Endothelial cell of umbilical vein (primary cell): ENCODE results near the gene EEF1B2. TPM values are rescaled to one million over a fixed set of nuclear protein-coding genes. Genes with fewer than 3 reads are reported as not detected.
"Not testable (repeated sequence)": the region's sequence is repeated elsewhere in the genome, so short reads cannot be mapped to it uniquely, and the experiment has no call there.

ENCODE experiments used
- BruUV-seq: library from RNA; stranded (reverse); fragments of 400-500 nt; replicated peaks from 2 replicates; lab custom pipeline; 2021; lab: Mats Ljungman, UMichigan
- CTCF ChIA-PET: fragments of 300-600, 350-600 bp; sonication (Branson Sonifier 250); formaldehyde crosslinking; loops from one replicate; lab custom pipeline; 2021; ENCODE audit warnings: antibody characterized with exemption, inconsistent platforms; lab: Charles Lee
- POLR2A ChIA-PET: fragments of 300-600, 350-600 bp; sonication (Branson Sonifier 250); formaldehyde crosslinking; loops from one replicate; lab custom pipeline; 2021; ENCODE audit warnings: antibody characterized with exemption, inconsistent platforms; lab: Charles Lee
- DNase-seq: peaks from one replicate; pipeline ENCODE4 v3.0.0-alpha.2; 2011; ENCODE audit warnings: low read depth, low spot score
- FAIRE-seq: peaks from 2 replicates; lab custom pipeline; 2011; peaks lifted over from hg19 to GRCh38; lab: Jason Lieb, UNC
- H2AFZ ChIP-seq: 2 replicates; pipeline ENCODE4 v1.6.0; 2012; ENCODE audit warnings: low read depth, low read length, control low read depth, inconsistent platforms
- H3K27ac ChIP-seq: 2 replicates; pipeline ENCODE4 v1.5.1; 2011; ENCODE audit warnings: low read depth, mild to moderate bottlenecking, control low read depth, low read length, moderate library complexity; ENCODE audit not compliant: insufficient read depth
- H3K27me3 ChIP-seq, 2 experiments: 2 replicates each; pipeline versions ENCODE4 v1.6.0 to v1.6.1; 2011; ENCODE audit warnings: low read length in 2 of 2, mixed read lengths in 1 of 2; ENCODE audit not compliant: control insufficient read depth in 2 of 2, insufficient read depth in 2 of 2
- H3K36me3 ChIP-seq, 2 experiments: 2 replicates in 1 of 2; 3 replicates in 1 of 2; pipeline ENCODE4 v1.5.1; 2011; ENCODE audit warnings: low read length in 2 of 2, mild to moderate bottlenecking in 1 of 2, moderate library complexity in 1 of 2; ENCODE audit not compliant: control insufficient read depth in 2 of 2, insufficient read depth in 2 of 2; ENCODE audit errors: extremely low read depth in 1 of 2
- H3K4me1 ChIP-seq: 3 replicates; pipeline ENCODE4 v1.5.1; 2011; ENCODE audit warnings: mild to moderate bottlenecking, low read length; ENCODE audit not compliant: control insufficient read depth, insufficient read depth; ENCODE audit errors: extremely low read depth
- H3K4me2 ChIP-seq: 2 replicates; pipeline ENCODE4 v1.6.1; 2011; ENCODE audit warnings: low read length, control low read depth, mixed read lengths; ENCODE audit not compliant: insufficient read depth
- H3K4me3 ChIP-seq, 3 experiments: fragments of 200-600 bp in 1 of 3; sonication (generic), shearing (Covaris generic) in 1 of 3; replicated peaks in 1 of 3; 2 replicates each; pipeline ENCODE4 v1.5.1; 2011 to 2016; ENCODE audit warnings: control low read depth in 3 of 3, low read length in 3 of 3, mild to moderate bottlenecking in 2 of 3, inconsistent platforms in 1 of 3, low read depth in 1 of 3, moderate library complexity in 1 of 3; ENCODE audit not compliant: insufficient read depth in 1 of 3
- H3K79me2 ChIP-seq: 2 replicates; pipeline ENCODE4 v1.6.0; 2012; ENCODE audit warnings: low read length, inconsistent platforms; ENCODE audit not compliant: control insufficient read depth, insufficient read depth
- H3K9ac ChIP-seq: replicated peaks from 2 replicates; pipeline ENCODE3; 2011; ENCODE audit warnings: low read length, control low read depth; ENCODE audit not compliant: insufficient read depth; ENCODE audit errors: extremely low read depth
- H3K9me1 ChIP-seq: replicated peaks from 3 replicates; pipeline ENCODE4 v1.6.0; 2011; ENCODE audit warnings: mild to moderate bottlenecking, low read length; ENCODE audit not compliant: control insufficient read depth, insufficient read depth; ENCODE audit errors: extremely low read depth
- H3K9me3 ChIP-seq: replicated peaks from 2 replicates; pipeline ENCODE4 v1.5.1; 2012; ENCODE audit warnings: low read length, inconsistent platforms; ENCODE audit not compliant: control insufficient read depth, insufficient read depth
- H4K20me1 ChIP-seq: replicated peaks from 2 replicates; pipeline ENCODE3; 2011; ENCODE audit warnings: mild to moderate bottlenecking, low read length; ENCODE audit not compliant: control insufficient read depth, insufficient read depth; ENCODE audit errors: extremely low read depth
- CTCF ChIP-seq, 2 donors: IDR thresholded peaks; 1 replicate in 1 of 2; 2 replicates in 1 of 2; pipeline ENCODE4 v1.5.1; 2011; ENCODE audit warnings: low read length in 2 of 2, mild to moderate bottlenecking in 2 of 2, moderate library complexity in 2 of 2, control low read depth in 1 of 2, inconsistent platforms in 1 of 2, low read depth in 1 of 2; ENCODE audit not compliant: insufficient read depth in 1 of 2; ENCODE audit errors: extremely low read depth in 1 of 2
- MYC ChIP-seq: IDR thresholded peaks from one replicate; pipeline ENCODE4 v1.6.1; 2011; ENCODE audit warnings: mild to moderate bottlenecking, low read depth, low read length
- dilution Hi-C: fragments of 300-500 bp; cut with MboI; formaldehyde crosslinking; loops from one replicate; pipeline ENCODE4 v1.15.0; 2019; ENCODE audit warnings: low sequenced_read_pairs; ENCODE audit not compliant: extremely low pct_ligation_motif_present
- intact Hi-C: fragments of 100-400 bp; cut with micrococcal nuclease; formaldehyde crosslinking; loops from one replicate; pipeline ENCODE4 v1.10.0; 2022
- polyA plus RNA-seq, 4 experiments: library from polyadenylated mRNA; depleted of rRNA in 3 of 4; stranded (reverse) in 3 of 4; unstranded in 1 of 4; fragments of >200 nt; gene quantifications; 2 replicates each; pipeline versions ENCODE4 v1.2.1 to v1.2.3, GENCODE V29; 2011 to 2012; ENCODE audit warnings: missing spikeins in 1 of 4
- total RNA-seq: library from RNA; stranded (reverse); gene quantifications from 2 replicates; pipeline ENCODE4 v1.2.3, GENCODE V29; 2021

The EEF1B2 gene
- total and polyA plus RNA-seq, 2 donors (not counting 3 experiments of a cell fraction or from before 2014, with no cell fraction given) = 454 to 576 TPM

GRCh38 chr2:206164261-206164862, 4.7 kb downstream of the EEF1B2 start:
- Histone ChIP-seq H3K4me1 (peaks cover 18% of the 10 kb centered on the region), H3K27me3 (no peaks in the 10 kb centered on the region), H3K9me3 (no peaks in the 10 kb centered on the region), H3K36me3 (peaks cover 3 to 23% of the 10 kb centered on the region in 2 experiments), H3K4me3 (no peak overlapping the region), H3K9me1 (no peaks in the 10 kb centered on the region), H2AFZ (no peak overlapping the region), H3K4me2 (no peak overlapping the region), H4K20me1 (no peaks in the 10 kb centered on the region), H3K9ac (no peak overlapping the region), H3K79me2 (peaks cover 35% of the 10 kb centered on the region), H3K27ac (no peak overlapping the region)
- FAIRE-seq (peak; percentile 64), DNase-seq (peak; percentile 50)
- ChIA-PET CTCF (interaction anchor here (1.0 kb wide), 3 partner anchors 91 to 96 kb away, joined by 3 to 4 read pairs (median 4); no protein-coding TSS in a partner anchor), POLR2A (interaction anchor here (0.6 kb wide), 1 partner anchor 1050 kb away, joined by 4 read pairs; no protein-coding TSS in a partner anchor)
- dilution Hi-C loops (no loop called here), intact Hi-C loops (loop anchor here (1.0 to 5.0 kb wide), 2 partner anchors 96 to 228 kb away; no protein-coding TSS in a partner anchor)
- TF ChIP-seq CTCF (IDR thresholded peaks at IDR 0.05; ENCODE audit: extremely low read depth in 1 of 2, insufficient read depth in 1 of 2, low read depth in 1 of 2, low read length in 2 of 2) (peak; percentile 38 to 53), MYC (no peak)
- BruUV-seq = no TSS peak

GRCh38 chr2:206168230-206168629, 8.5 kb downstream of the EEF1B2 start:
- intact Hi-C loops, dilution Hi-C loops, BruUV-seq: not testable (repeated sequence)

GRCh38 chr2:206171624-206172397, 12.1 kb downstream of the EEF1B2 start:
- FAIRE-seq, H3K9me3 ChIP-seq, H4K20me1 ChIP-seq, H3K27me3 ChIP-seq, H3K9me1 ChIP-seq, H3K4me3 ChIP-seq, BruUV-seq, DNase-seq, H3K9ac ChIP-seq, dilution Hi-C loops, POLR2A ChIA-PET, H3K79me2 ChIP-seq, H3K4me1 ChIP-seq, H3K36me3 ChIP-seq, H3K27ac ChIP-seq, H2AFZ ChIP-seq, H3K4me2 ChIP-seq, CTCF ChIA-PET, intact Hi-C loops: not testable (repeated sequence)

More at GRCh38 chr2:206168230-206168629, 8.5 kb downstream of the EEF1B2 start:
- H3K4me2 ChIP-seq, H3K9me3 ChIP-seq, H3K9me1 ChIP-seq, H2AFZ ChIP-seq, DNase-seq, H4K20me1 ChIP-seq, H3K9ac ChIP-seq, H3K4me1 ChIP-seq, H3K79me2 ChIP-seq, FAIRE-seq, H3K27ac ChIP-seq, H3K27me3 ChIP-seq, POLR2A ChIA-PET, CTCF ChIA-PET, H3K4me3 ChIP-seq, H3K36me3 ChIP-seq: not testable (repeated sequence)
